Fibroblast of upper back skin (primary cell): ENCODE results near the gene LIMA1.

ENCODE experiments used
- DNase-seq: peaks from one replicate; pipeline ENCODE4 v3.0.0-alpha.2; 2013

The LIMA1 gene

DNA sequence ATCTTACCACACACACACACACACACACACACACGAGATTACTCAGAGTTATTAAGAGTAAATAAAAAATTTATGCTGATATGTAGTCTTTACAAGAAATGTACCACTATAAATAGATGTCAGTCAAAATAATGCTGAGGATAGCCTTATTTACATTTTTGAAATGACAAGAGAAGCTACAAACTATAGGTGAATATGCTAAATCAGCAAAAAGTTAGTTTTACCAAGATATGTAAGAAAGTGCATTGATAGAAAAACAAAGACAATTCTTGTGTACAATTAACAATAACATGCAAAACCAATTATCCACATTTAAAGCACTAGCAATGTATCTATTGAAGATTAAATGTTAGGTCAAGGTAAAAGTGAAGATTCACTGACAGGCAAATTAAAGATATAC is 69.3 kb downstream of the LIMA1 start:
- no peak for DNase-seq

DNA sequence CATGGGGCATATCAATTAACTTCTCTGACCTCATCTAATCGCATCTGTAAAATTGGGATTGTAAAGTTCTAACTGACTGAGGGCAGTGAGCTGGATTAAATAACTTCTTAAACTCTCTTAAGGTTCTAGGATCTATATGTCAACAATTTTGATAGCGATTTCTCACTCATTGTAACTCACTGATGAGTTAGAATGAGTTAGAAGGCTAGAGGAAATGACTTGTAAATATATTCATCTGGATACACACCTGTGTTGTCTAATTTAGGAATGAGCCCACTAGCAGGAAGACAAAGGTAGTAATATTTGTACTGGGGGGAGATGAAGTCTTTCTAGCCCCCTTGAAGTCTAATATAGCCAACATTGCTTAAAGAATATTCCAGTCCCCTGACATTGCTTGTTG is 69.9 kb downstream of the LIMA1 start:
- no peak for DNase-seq

DNA sequence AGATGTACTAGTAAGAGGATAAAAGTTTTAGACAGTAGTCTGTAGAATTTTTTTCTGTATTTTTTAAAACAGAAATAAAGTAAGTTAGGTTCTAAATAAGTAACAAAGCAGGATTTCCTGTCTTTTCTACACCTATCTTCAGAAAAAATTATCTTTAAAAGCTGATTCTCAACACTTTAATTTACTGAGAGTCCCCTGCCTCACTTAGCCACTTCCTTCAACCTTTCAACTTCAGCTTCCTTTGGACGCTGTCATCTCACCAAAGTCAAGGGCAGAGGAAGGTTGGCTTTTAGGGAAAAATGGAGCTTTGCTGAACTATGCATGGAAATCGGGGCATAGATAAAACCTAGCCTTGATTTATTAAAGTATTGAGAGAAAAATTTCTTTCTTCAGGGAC is 71.3 kb downstream of the LIMA1 start:
- no peak for DNase-seq

DNA sequence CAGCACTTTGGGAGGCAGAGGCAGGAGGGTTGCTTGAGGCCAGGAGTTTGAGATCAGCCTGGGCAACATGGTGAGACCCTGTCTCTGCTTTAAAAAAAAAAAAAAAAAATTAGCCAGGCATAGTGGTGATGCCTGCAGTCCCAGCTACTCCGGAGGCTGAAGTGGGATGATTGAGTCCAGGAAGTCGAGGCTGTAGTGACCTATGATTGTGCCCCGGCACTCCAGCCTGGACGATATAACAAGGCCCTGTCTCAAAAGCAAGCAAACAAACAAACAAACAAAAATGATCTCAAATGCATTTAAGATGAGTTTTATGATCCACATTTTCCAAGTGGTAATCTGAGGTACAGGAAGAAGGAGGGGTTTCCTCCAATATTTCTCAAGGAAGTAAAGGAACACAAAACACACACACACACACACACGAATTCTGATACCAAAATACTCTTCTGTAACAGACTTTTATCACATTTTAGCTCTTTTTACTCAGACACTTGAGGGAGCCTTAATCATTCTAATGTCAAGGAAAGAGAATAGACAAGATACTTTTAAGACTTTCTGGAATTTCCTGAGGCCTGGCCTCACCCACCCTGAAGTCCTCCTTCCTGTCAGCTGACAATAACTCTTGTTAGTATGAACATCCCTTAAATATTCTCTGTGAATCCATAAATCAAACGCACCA is 71.8 kb downstream of the LIMA1 start:
- peak; percentile 81 for DNase-seq

DNA sequence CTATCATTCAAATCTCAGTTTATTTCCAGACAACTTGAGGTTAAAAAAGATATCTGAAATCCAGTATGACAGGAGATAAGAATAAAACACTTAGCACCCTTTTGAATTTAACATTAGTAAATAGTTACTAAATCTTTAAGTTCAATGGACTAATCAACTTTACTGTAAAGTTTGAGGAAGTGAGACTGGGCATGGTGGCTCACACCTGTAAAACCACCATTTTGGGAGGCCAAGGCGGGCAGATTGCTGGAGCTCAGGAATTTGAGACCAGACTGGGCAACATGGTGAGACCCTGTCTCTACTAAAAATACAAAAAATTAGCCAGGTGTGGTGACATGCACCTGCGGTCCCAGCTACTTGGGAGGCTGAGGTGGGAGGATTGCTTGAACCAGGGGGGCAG is 75.9 kb downstream of the LIMA1 start:
- DNase-seq: no peak

DNA sequence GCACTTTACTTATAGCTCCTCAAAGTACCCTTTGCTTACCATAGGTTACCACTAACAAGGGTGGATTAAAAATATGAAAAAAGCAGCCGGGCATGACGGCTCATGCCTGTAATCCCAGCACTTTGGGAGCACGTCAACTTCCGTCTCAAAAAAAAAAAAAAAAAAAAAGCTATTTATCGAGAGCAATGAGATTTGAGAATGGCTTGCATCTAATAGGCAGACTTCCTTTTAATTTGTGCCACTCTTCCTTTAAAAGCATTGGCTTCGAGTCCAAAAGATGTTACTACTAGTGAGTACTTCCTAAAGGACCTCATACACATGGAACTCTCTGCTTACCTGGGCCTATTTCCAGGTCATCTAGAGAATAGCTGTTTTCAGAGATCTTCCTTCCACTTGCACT is 77.7 kb downstream of the LIMA1 start:
- DNase-seq: no peak

DNA sequence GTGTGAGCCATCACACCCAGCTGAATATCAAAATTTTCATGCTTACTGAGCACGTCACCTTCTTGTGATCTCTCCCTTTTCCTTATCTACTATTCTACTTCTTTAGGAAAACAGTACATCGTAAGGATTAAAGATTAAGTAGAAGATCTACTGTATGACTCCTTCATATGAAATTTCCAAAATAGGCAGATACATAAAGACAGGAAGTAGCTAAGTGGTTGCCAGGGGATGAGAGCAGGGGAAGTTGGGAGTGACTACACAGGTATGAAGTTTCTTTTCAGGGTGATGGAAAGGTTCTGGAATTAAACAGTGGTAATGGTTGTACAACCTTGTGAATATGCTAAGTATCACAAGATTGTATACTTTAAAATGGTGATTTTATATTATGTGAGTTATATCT is 79.6 kb downstream of the LIMA1 start:
- no peak for DNase-seq

DNA sequence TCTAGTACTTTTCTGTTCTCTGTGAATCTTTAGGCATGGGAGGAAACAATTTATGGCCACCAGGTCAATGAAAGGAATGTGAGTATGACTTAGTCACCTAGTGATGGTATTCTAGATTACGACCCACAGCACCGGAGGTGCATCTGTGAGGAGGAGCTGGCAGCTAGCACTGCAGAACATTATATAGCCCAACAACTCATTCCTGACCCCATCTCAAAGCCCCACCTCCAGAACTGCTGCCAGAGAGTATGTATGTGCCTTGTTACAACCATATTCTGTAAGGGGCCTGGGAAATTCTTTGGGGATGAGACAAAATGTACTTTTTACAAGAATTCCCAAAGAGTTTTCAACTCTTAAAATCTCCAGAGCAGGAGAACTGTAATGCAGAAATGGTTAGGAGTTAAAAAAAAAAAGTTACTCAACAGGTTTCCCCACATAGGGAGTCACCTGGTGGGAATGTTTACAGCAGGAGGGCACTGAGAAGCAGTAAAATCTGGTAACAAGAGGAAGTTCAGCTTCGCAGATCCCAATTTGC is 81.3 kb downstream of the LIMA1 start:
- peak; percentile 98 for DNase-seq

DNA sequence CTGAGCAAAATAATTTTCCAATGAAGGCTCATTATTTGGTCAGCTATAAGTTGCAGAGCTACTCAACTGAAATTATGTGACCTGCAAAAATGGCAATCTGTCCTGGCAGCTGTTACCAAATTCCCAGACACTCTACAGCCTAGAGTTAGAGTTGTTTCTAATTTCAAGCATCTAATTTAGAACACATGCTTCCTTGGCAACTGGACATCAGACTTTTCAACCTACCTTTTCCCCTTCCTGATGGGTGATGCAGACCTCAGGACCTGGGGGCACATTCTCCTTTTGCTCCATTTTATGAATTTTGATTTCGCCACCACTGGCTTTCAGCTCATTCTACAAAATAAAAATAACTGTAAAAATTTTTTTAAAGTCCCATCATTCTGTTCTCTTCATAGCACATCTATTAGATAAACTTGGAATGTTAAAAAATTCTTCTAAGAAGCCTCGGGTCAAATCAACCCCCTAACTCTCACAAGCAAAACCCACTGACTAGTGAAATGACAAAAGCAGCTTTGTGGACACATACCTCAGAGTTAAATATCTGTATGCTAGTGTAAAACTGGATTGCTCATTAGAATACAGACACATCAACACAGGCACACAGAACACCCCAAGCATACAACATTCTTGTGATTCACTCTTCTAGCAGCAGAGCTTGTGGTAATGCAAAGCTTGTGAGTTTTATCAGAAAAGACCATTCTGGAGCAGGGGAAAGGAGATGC is 82.6 kb downstream of the LIMA1 start:
- DNase-seq: peak; percentile 90

DNA sequence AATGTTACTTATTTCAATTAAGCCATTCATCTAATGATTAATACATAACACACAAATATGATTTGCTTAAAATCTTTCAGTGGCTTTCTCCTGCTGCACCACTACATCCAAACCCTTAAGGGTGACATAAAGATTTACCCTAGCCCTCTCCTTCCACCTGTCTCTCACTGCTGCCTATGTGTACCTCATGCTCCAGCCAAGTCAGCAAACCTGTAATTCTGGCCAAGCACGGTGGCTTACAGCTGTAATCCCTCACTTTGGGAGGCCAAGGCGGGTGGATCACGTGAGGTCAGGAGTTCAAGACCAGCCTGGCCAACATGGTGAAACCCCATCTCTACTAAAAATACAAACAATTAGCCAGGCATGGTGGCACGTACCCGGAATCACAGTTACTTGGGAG is 84.5 kb downstream of the LIMA1 start:
- no peak for DNase-seq

DNA sequence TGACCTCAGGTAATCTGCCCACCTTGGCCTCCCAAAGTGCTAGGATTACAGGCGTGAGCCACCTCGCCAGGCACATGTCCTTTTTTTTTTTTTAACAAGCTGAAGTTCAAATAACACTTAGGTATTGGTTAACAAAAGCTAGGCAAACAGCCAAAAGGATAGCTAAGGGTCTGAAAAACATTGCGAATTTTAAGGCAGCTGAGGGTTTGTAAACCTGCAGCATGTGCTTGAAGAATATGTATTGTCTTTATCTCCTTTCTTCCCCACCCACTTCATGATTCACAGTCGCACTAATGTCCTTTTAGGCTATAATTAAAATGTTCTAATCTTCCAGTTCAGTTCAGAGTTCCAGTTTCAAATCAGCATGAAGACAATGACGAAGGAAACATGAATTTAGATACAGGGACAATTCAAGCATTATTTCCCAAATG is 86.0 kb downstream of the LIMA1 start:
- DNase-seq: no peak

DNA sequence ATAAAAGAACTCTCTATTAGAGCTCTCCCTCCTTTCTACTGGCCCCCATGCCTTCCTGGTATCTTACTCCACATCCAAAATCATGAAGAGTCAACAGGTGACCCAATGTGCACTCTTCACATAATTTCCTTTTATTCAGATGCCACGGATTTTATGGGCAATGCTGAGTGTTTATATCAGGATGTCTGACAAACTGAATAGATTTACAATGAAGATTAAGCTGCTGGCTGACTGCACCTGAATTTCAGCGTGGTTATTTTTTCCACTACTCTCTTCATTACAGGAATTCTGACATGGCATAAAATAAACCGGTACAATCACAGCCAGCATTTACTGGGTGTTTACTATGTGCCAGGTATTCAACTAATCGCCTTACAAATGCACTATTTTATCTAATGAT is 86.8 kb downstream of the LIMA1 start:
- no peak for DNase-seq

DNA sequence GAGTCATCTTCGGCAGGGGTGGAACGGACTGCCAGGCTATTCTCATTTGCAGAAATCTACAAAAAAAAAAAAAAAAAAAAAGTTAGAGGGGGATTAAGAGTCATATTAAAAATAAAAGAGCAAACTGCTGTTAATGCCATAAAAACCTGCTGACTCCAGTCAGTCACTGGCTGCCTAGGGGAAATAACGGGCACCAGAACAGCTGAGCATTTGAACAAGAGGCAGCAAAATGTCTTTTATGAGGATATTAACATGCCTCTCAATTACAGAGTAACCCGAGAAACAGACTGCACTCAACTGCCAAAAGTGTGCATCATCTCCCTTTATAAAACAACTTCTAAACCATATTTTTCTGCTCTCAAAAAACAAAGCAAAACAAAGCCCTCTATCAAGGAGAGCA is 87.5 kb downstream of the LIMA1 start:
- DNase-seq: no peak

DNA sequence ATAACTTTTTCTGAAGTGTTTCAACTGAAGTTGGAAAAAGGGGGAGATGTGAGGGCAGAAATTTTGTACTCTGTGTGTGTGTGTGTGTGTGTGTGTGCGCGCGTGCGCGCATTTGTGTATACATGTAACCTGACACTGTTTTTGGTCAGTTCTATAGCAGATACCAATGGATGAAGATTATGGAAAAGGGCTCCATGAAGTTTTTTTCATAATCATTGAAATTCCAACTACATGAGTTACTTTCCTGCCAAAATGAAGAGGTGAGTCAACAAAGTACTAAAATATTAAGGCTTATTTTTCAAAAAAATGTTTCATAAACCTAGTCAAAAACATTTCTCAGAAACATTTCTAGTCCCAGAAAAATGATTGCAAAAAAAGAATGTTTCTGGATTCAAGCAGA is 90.4 kb downstream of the LIMA1 start:
- DNase-seq: peak; percentile 83

DNA sequence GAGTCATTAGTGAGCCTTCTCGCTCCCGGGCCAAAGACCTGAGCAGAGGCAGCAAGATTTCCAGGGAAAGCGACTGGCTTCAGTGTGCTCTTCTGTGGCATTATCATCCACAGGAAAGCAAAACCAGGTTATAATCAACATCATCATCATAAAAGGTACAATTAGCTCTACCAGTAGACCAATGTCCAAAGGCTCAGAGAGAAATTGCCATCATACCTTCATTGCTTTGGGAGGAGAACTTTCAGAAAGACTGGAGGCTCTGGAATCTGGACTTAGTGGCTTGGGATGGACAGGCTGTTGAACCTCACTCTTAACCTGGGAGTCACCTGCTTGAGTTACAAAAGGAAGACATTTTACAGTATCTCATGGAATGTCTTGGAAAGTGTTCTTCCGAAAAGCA is 91.1 kb downstream of the LIMA1 start:
- no peak for DNase-seq

DNA sequence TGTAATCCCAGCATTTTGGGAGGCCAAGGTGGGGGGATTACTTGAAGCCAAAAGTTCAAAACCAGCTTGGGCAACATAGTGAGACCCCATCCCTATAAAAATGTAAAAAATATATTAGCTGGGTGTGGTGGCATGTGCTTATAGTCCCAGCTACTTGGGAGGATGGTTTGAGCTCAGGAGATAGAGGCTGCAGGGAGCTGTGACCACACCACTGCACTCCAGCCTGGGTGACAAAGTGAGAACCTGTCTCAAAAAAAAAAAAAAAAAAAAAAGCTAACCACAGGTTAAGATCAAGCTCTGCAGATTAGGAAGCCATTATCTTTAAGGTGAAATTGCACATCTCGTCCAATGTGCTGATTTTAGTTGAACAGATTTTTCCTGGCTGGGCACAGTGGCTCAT is 92.5 kb downstream of the LIMA1 start:
- DNase-seq: no peak

DNA sequence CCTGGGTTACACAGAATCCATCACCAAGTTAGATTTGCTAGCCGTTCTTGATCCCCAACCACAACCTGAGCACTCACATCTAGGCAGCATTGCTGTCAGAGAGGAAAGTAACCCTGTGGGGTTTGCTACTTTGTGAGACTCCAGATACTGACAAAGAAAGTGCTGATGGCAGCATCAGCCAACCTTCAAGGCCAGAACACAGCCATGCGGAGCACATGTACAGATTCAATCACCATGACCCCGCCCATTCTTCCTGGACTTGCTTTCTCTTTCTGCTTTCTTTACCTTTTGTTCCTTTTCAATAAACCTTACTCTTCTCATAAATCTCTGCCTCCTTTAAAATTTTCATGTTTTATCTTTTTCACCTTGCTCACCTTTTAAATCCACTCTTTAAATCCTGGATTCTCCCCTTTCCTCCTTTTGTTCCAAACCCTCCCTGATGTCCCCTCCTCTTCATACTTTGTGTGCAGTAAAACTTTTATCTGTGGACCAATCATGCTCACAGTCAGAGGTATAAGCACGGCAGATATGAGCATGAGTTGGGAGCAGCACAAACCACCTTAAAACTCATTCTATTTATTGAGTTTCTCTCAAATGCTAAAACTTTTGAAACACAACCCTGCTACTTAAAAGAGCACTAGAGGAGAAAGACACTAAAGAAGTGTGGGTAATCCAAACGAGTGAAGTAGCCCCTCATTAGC is 94.3 kb downstream of the LIMA1 start:
- DNase-seq: no peak

DNA sequence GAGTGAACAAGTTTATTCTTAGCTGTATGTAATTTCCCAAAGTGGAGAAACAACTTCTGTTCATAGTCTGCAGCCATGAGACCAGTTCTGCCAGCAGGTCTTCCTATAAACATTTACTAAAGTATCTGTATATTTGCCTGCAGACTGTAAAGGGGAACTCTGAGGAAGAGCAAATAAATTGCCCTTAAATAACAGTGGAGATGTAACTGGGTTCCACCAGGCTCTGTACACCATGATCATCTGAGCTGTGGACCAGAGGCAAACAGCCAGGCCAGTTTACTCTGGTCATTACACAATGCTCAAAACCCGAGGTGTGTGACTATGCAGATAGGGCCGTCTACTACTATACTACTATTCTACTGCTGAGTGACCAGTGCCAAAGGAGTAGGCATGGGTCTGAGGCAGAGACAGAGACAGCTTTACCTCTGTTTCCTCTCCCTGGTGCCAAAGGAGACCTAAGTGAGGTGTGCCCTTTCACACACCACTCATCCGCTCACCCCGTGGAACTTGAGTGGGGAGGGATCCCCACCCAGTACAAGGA is 95.0 kb downstream of the LIMA1 start:
- peak; percentile 36 for DNase-seq

DNA sequence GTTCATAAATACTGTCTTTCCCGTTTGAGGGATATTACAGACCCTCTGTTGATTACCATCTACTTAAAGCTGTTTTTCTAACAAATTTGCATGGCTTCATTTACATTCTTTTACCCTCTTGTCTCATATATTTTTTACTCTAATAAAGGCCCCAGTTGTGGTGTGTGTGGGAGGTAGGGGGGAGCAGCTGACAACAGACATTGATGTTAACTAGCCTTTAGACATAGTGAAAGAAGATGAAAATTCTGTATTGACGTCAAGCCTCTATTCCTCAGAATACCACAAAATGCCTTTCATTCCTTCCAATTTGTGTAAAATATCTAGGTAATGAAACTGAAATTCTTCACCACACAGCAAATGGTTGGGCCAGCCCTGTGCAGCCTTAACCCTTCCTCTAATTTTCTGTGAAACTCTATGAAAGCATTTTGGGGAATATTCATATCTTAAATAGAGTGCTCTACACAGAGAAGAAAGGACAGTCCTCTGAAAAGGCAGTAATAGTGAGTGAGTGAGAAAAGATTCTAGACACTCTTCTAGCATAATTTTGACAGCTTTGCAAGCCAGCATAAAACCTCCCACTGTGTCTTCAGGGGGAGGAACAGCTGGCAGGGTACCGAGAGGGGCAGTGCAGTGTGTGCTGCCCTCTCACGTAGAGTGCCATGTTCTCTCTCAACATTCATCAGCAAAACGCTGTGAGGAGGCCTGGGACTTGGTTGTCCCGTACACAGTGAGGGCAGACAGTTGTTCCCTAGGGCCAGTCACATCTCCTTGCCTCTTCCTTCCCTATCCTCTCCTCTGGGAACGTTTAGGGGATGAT is 96.0 kb downstream of the LIMA1 start:
- peak; percentile 95 for DNase-seq

DNA sequence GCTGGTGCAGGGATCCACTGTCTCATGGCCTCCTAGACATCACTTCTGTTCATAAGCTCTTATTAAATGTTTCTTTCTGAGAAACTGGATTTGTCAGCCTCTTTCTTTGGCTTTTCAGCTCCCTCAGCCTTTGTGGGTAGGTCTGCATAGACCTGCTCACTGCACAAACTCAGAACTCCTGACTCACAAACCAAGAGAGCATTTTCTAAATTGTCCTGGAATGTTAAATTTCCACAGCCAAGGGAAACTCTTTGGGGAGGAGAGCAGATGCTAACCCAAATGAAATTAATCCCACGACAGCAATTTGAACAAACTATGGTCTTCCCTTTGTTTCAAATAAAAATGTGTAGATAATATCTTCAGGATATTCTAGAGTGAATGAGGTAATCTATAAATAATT is 96.6 kb downstream of the LIMA1 start:
- DNase-seq: peak; percentile 88

DNA sequence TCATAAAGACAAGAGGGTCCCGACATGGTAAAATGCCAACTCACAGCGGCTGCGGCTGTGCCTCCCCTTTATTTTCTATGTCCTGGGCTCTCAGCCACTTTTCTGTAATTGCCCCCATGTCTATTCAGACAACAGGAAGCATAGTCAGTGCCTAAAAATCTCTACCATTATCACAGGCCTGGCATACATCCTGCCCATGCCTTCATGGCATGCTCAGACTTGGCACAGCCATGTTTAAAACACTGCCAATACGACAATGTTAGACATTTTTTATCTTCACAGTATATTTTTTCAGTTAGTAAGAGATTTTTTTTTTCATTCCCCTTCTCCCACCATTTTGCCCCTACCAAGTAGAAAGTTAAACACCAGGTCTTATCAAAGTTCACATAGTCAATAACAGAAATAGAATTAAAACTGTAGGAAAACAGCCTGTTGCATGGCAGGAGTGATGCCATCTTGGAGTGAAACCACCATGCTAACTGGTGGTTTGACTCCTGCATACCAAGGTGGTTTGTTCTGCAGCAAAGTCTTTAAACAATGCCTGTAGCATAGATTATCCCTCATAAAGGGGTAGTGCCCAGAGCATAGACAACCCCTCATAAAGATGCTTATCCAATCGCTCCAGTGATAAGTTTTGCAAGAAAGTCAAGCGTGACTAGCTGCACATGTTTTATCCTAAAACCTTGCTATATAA is 97.2 kb downstream of the LIMA1 start:
- peak; percentile 43 for DNase-seq

DNA sequence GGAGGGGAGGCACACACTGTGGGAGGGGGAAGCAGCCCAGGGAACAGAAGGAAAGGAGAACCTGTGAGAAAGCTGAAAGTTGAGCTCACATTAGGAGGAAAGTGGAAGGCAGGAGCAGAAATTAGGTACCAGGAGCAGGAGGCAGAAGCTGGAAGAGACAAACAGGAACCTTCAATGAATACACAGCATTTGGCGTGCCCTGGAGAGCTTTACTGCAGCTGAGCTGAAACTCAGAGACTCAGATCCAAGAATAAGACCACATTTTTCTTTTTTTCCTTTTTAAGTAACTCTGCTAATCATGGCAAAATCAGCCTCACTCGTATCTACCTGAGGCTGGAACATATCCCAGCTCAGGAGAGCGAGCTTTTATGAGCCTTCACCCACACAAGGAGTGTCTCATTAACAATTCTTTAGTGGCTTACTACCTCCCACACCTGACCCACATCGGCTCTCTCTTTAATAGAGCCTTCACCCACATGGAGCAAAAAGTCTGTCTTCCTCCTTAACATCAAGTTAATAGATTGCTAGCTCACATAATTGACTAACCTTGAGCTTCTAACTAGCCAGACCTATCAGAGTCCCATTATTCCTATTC is 97.9 kb downstream of the LIMA1 start:
- DNase-seq: no peak
